Measurements from ENCODE around the gene CA9.

GRCh38 chr9:35700942-35701341, 27.2 kb downstream of the CA9 start:
- TF ChIP-seq CREB1 (IDR thresholded peaks at IDR 0.05; ENCODE audit: low read depth) (no peak), MAX (IDR thresholded peaks at IDR 0.05) (no peak), RAD21 (IDR thresholded peaks at IDR 0.05; ENCODE audit: low read depth) (no peak), REST (IDR thresholded peaks at IDR 0.05; ENCODE audit: low read depth) (no peak), CEBPB (IDR thresholded peaks at IDR 0.05) (no peak), YY1 (IDR thresholded peaks at IDR 0.05; ENCODE audit: low read depth) (no peak), EGR1 (IDR thresholded peaks at IDR 0.05) (no peak), FOXM1 (IDR thresholded peaks at IDR 0.05; ENCODE audit: borderline replicate concordance, low read depth) (no peak)
